Measurements from ENCODE around the gene DNAJC19.
"Not testable (repeated sequence)": the region's sequence is repeated elsewhere in the genome, so short reads cannot be mapped to it uniquely, and the experiment has no call there.

DNAJC19 gene

DNA sequence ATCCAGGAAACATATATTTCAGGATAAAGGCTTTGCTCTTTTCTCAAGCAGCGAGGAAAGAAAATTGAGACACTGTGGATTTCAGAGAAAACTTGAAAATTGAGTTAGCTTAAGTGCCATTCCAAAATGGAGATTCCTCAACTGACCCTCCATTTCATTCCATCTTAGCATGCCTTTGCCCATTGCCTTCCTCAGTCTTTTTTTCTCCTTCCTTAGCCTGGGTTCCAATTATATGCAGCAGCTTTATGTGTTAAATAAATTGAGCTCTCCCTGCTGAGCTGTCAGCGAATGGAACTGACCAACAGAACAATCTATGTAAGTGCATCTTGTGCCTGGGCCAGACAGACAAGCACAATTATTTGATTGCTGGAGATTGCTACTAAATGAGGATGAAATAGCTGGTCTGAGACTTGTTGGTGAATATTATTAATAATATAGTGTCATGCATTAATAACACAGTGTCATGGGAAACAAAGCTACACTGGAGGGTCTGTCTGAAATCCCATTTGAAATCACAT, 6.9 kb upstream of the DNAJC19 start:
- no peaks in the 10 kb centered on the region for H3F3A ChIP-seq (ENCODE audit: insufficient read depth, low read length)
- no peak overlapping the region for H3K4me3 ChIP-seq (ENCODE audit: low read depth, low read length, poor library complexity, severe bottlenecking)
- H3K4me2 ChIP-seq (ENCODE audit: low read length) = no peak overlapping the region
- no peaks in the 10 kb centered on the region for H4K20me1 ChIP-seq (ENCODE audit: insufficient read depth, low read length)
- no peaks in the 10 kb centered on the region for H3K79me2 ChIP-seq (ENCODE audit: insufficient read depth, low read length)
- H3K9me2 ChIP-seq (ENCODE audit: low read depth, low read length) = no peaks in the 10 kb centered on the region
- no peaks in the 10 kb centered on the region for H3K36me3 ChIP-seq (ENCODE audit: insufficient read depth, low read length)
- no peak overlapping the region for H3K27ac ChIP-seq (ENCODE audit: low read depth, low read length, poor library complexity, severe bottlenecking)
- H3K27me3 ChIP-seq (ENCODE audit: insufficient read depth, low read length) = no peaks in the 10 kb centered on the region
- no peak overlapping the region for H2AFZ ChIP-seq (ENCODE audit: low read length)
- H3K4me1 ChIP-seq (ENCODE audit: insufficient read depth, low read length, severe bottlenecking) = no peaks in the 10 kb centered on the region
- H3K9me3 ChIP-seq (ENCODE audit: low read length) = no peaks in the 10 kb centered on the region
- TF ChIP-seq, protein P1, sequence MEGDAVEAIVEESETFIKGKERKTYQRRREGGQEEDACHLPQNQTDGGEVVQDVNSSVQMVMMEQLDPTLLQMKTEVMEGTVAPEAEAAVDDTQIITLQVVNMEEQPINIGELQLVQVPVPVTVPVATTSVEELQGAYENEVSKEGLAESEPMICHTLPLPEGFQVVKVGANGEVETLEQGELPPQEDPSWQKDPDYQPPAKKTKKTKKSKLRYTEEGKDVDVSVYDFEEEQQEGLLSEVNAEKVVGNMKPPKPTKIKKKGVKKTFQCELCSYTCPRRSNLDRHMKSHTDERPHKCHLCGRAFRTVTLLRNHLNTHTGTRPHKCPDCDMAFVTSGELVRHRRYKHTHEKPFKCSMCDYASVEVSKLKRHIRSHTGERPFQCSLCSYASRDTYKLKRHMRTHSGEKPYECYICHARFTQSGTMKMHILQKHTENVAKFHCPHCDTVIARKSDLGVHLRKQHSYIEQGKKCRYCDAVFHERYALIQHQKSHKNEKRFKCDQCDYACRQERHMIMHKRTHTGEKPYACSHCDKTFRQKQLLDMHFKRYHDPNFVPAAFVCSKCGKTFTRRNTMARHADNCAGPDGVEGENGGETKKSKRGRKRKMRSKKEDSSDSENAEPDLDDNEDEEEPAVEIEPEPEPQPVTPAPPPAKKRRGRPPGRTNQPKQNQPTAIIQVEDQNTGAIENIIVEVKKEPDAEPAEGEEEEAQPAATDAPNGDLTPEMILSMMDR (IDR thresholded peaks at IDR 0.05; ENCODE audit: low read length) = no peak
- no peak for TF ChIP-seq EZH2 (IDR thresholded peaks at IDR 0.05; ENCODE audit: borderline replicate concordance, low read length)
- H3K9ac ChIP-seq (ENCODE audit: low read length) = no peak overlapping the region

GRCh38 chr3:180990505-180990904, 969 bp upstream of the DNAJC19 start:
- no peak overlapping the region for H3K27ac ChIP-seq (ENCODE audit: low read depth, low read length, poor library complexity, severe bottlenecking)
- peaks cover 14% of the 10 kb centered on the region; the same call in 1 of the 2 replicates for H3K36me3 ChIP-seq (ENCODE audit: insufficient read depth, low read length)
- no peaks in the 10 kb centered on the region for H3K9me3 ChIP-seq (ENCODE audit: low read length)
- peaks cover 18% of the 10 kb centered on the region for H3K4me1 ChIP-seq (ENCODE audit: insufficient read depth, low read length, severe bottlenecking)
- peak overlapping the region; percentile 81 for H3K4me2 ChIP-seq (ENCODE audit: low read length)
- peak overlapping the region; percentile 65 for H2AFZ ChIP-seq (ENCODE audit: low read length)
- peak overlapping the region; percentile 79; the same call in 1 of the 2 replicates for H3K9ac ChIP-seq (ENCODE audit: low read length)
- H3F3A ChIP-seq (ENCODE audit: insufficient read depth, low read length) = peaks cover under 1% of the 10 kb centered on the region; the same call in 1 of the 2 replicates
- TF ChIP-seq, protein P1 (IDR thresholded peaks at IDR 0.05; ENCODE audit: low read length) = no peak
- TF ChIP-seq EZH2 (IDR thresholded peaks at IDR 0.05; ENCODE audit: borderline replicate concordance, low read length) = no peak
- no peaks in the 10 kb centered on the region for H3K9me2 ChIP-seq (ENCODE audit: low read depth, low read length)
- no peaks in the 10 kb centered on the region for H4K20me1 ChIP-seq (ENCODE audit: insufficient read depth, low read length)
- peaks cover 4% of the 10 kb centered on the region; the same call in 1 of the 2 replicates for H3K79me2 ChIP-seq (ENCODE audit: insufficient read depth, low read length)
- peak overlapping the region; percentile 81 for H3K4me3 ChIP-seq (ENCODE audit: low read depth, low read length, poor library complexity, severe bottlenecking)
- H3K27me3 ChIP-seq (ENCODE audit: insufficient read depth, low read length) = no peaks in the 10 kb centered on the region

DNA sequence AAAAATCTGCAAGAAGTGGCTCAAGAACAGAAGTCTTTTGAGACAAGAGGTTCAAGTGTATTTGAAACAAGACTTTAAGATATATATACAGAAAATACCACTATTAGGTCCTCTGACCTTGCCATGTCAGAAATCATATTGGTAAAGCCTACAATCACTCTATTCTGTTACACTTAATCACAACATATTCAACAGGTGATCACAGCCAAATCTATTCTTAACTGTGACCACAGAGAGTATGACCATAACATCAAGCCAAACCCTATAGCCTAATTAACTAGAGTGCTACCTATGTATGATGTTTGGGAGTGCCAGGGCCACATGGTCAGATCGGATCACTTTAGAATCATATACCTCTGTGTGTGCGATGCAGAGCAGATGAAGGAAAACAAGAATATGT, 2.2 kb downstream of the DNAJC19 start:
- peaks cover 18% of the 10 kb centered on the region for H3K4me1 ChIP-seq (ENCODE audit: insufficient read depth, low read length, severe bottlenecking)
- H3K36me3 ChIP-seq (ENCODE audit: insufficient read depth, low read length) = peaks cover 40% of the 10 kb centered on the region; the same call in 1 of the 2 replicates
- H3K9me2 ChIP-seq (ENCODE audit: low read depth, low read length) = no peaks in the 10 kb centered on the region
- no peak overlapping the region for H3K27ac ChIP-seq (ENCODE audit: low read depth, low read length, poor library complexity, severe bottlenecking)
- TF ChIP-seq EZH2 (IDR thresholded peaks at IDR 0.05; ENCODE audit: borderline replicate concordance, low read length) = no peak
- H4K20me1 ChIP-seq (ENCODE audit: insufficient read depth, low read length) = no peaks in the 10 kb centered on the region
- H3K79me2 ChIP-seq (ENCODE audit: insufficient read depth, low read length) = peaks cover 4% of the 10 kb centered on the region; the same call in 1 of the 2 replicates
- H2AFZ ChIP-seq (ENCODE audit: low read length) = no peak overlapping the region
- H3K9ac ChIP-seq (ENCODE audit: low read length) = no peak overlapping the region
- no peak overlapping the region for H3K4me2 ChIP-seq (ENCODE audit: low read length)
- peaks cover 10% of the 10 kb centered on the region for H3F3A ChIP-seq (ENCODE audit: insufficient read depth, low read length)
- no peaks in the 10 kb centered on the region for H3K27me3 ChIP-seq (ENCODE audit: insufficient read depth, low read length)
- no peaks in the 10 kb centered on the region for H3K9me3 ChIP-seq (ENCODE audit: low read length)
- H3K4me3 ChIP-seq (ENCODE audit: low read depth, low read length, poor library complexity, severe bottlenecking) = no peak overlapping the region

- H3K4me3 ChIP-seq (ENCODE audit: low read depth, low read length, poor library complexity, severe bottlenecking); H3K4me2 ChIP-seq (ENCODE audit: low read length); H3K9me2 ChIP-seq (ENCODE audit: low read depth, low read length); H3K79me2 ChIP-seq (ENCODE audit: insufficient read depth, low read length); H3K9ac ChIP-seq (ENCODE audit: low read length); H3K27me3 ChIP-seq (ENCODE audit: insufficient read depth, low read length); H2AFZ ChIP-seq (ENCODE audit: low read length); H3K9me3 ChIP-seq (ENCODE audit: low read length); H3K27ac ChIP-seq (ENCODE audit: low read depth, low read length, poor library complexity, severe bottlenecking); H4K20me1 ChIP-seq (ENCODE audit: insufficient read depth, low read length): not testable (repeated sequence)
- Histone ChIP-seq H3F3A (ENCODE audit: insufficient read depth, low read length) (peaks cover 16% of the 10 kb centered on the region), H3K36me3 (ENCODE audit: insufficient read depth, low read length) (peaks cover 49% of the 10 kb centered on the region; the same call in 1 of the 2 replicates), H3K4me1 (ENCODE audit: insufficient read depth, low read length, severe bottlenecking) (peaks cover 18% of the 10 kb centered on the region)
Measured at GRCh38 chr3:180986366-180986765, 3.2 kb downstream of the DNAJC19 start.

All from OCI-LY1 (cell line).